Inferior parietal cortex (tissue), 1 donor: ENCODE results near the gene PAPLN.

Experiments used
- DNase-seq: peaks from one replicate; pipeline ENCODE4 v3.0.0-alpha.2; 2016; ENCODE audit errors: extremely low spot score

The PAPLN gene

DNA sequence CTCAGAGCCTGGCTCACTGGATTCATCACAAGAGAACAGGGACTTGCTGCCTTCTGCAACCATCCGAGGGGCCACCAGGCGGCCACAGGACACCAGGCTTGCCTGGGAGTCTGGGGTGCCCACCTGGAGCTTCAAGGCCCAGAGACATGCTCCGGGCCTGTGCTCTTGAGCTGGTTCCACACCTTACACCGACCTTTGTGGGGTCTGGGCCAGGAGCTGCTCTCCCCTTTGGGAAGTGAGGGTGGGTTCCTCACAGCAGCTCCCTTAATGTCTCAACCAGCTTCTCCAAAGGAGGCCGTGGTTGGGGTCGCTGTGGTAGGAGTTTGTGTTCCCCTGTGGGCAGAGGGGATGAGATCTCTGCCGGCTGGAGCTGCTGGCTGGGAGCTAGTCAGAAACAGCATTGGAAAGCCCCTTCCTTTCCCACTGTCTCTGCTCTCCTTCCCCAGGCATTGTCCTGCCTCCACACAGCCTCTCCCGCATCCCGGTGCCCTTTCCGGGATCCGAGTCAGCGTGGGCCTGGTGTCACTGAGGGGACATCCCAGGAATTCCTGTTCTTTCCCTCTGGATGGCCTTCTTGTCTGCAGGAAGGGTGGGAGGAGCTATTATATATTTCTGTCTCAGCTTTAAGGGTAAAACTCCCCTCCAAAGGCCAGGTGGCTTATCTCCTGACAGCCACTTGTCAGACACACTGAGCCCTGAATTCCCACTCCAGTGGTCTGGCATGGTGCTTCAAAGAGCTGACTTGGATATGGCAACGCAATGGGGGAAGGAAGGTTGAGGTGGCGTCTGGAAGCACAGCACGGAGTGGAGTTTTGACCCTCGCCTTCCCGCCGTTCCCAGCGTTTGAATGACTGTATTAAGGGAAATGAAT lies 5.1 kb upstream of the PAPLN start:
- no peak for DNase-seq

- DNase-seq: no peak
These were observed 4.3 kb upstream of the PAPLN start for GRCh38 chr14:73232984-73233383.

- no peak for DNase-seq
These were observed 3.7 kb upstream of the PAPLN start for GRCh38 chr14:73233564-73233963.

GRCh38 chr14:73234029-73234428 lies 3.3 kb upstream of the PAPLN start:
- DNase-seq: no peak

DNA sequence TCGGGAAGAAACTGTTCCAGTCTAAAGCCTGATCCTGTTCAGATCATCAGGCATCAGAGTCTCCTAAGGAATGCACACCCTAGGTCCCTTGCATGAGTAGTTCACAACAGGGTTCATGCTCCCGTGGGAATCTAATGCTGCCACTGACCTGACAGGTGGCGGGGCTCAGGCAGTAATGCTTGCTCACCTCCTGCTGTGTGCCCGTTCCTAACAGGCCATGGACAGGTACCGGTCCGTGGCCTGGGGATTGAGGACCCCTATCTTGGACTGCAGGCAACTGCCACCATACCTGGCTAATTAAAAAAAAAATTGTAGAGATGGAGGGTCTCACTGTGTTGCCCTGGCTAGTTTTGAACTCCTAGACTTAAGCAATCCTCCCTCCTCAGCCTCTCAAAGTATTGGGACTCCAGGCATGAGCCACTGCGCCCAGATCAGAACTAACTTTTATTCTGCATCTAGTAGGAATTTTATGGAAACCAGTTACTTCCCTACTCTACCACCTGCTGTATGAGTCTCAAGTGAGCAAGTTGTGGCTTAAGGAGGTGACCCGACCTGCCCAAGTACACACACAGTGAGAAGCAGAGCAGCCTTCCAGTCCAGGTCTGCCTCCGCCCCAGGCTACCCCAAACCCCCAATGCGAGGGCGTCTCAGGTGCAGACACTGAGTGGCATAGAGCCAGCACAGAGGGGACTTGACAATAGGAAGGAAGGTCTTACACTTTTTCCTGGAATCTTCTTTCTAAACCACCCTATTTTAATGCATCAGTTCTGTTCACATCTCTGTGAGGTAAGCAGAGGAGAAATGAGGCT lies 2.5 kb upstream of the PAPLN start:
- DNase-seq: no peak

GRCh38 chr14:73235531-73236155 lies 1.7 kb upstream of the PAPLN start:
- DNase-seq: no peak

DNA sequence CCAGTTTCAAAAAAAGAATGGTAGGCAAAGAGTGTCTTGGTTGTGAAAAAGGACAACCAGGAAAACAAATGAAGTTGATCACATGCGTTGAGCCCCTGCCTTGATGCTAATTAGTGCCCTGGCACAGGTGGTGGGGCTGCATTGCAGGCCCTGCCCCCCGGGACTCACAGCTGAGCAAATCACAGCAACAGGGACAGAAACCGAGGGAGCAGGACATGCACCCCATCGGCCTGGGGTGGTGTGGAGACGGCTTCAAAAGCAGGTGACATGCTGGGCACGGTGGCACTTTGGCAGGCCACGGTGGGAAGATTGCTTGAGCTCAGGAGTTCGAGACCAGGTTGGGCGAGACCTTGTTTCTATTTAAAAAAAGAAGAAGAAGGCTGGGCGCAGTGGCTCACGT lies 1.1 kb upstream of the PAPLN start:
- DNase-seq: no peak

DNA sequence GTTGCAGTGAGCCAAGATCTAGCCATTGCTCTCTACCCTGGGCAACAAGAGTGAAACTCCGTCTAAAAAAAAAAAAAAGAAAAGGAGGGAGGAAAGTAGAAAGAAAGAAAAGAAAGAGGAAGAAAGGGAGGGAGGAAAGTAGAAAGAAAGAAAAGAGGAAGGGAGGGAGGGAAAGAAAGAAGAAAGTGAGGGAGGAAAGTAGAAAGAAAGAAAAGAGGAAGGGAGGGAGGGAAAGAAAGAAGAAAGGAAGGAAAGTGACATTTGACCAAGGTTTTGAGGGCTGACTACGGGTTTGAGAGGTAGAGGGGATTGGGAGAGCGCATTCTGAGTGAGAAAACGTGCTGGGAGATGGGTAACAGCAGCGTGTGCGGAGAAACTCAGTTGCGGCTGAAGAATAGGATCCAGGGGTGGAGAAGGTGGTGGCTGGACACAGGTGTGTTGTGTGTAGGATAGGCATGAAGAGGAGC lies 521 bp upstream of the PAPLN start:
- DNase-seq: no peak

- no peak for DNase-seq
These were observed 599 bp downstream of the PAPLN start for GRCh38 chr14:73237786-73238423.

DNA sequence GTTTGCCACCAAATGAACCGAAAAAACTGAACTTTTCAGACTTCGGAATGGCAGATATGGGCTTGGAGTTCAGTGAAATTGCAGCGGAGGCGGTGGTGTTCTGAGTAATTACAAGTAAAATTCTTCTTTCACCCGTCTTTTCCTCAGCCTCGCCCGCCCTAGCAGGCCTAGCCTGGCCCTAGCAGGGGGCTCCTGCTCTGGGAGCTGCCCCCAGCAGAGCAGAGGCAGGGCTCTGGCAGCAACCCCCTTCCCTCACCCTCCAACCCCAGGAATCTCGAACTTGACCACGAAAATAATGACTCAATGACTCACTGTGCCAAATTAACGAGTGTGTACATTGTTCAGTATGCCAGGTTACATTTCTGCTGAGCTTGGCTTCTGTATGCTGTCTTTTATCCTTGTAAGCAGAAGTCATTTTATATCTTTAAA lies 1.1 kb downstream of the PAPLN start:
- no peak for DNase-seq

GRCh38 chr14:73238941-73239340 lies 1.6 kb downstream of the PAPLN start:
- no peak for DNase-seq

DNA sequence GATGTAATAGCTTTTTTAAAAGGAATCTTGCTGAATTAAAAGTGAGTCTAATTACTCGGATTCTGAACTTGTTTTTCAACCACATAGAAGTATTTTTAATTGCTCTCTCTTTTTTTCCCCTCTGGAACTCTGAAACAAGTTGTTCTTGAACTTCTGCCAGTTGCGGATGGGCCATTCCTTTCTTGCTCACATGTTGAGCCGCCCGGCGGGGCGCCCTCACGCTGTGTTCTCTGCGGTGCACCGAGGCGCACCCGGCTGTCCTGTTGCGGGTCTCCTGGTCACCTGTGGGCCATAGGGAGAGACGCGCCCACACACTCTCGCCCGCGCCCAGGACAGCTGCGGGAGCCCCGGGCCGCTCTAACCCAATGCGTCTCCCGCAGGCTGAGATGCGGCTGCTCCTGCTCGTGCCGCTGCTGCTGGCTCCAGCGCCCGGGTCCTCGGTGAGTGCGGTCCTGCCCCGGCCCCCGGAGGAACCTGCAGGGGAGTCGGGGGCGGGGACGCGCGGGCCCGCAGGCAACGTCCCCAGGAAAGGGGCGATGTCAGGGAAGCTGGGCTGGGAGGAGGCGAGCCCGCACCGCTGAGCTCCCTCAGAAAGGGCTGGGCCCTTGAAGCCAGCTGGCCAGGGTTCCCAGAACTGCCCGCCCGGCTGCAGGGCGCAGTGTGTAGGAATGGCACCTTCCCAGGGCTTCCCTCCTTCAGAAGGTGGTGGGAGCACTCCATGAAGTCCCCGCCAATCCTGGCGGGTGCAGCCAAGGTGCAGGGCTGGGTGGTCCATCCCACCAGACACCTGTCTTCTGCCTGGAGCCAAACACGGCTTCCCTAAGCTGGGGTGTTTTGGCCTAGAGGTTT lies 2.3 kb downstream of the PAPLN start:
- no peak for DNase-seq

- DNase-seq: no peak
These were observed 3.6 kb downstream of the PAPLN start for GRCh38 chr14:73240816-73241480.

GRCh38 chr14:73241481-73242165 lies 4.3 kb downstream of the PAPLN start:
- no peak for DNase-seq

DNA sequence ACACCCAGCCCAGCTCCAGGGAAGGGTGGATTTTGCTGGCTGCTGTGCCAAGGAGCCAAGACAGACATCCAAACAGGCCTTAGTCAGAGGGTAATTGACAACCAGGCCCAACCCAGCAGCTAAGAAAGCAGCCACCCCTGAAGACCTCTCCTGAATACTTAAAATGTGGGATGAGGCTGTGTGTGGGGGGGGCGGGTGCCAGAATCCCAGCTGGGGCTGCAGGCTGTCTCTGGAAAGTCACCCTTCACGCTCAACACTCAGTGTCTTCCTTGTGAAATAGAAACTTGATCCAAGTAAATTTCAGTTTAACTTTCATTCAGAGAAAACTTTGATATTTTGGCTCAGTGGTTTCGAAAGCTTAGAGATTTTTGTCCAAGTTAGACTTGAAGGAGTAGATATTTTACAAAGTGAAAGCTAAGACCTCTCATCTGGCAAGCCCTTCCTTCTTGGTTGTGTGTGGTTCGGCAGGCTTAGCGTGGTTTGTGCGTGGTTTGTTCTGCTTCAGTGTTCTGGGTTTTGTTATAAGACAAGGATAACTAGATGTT lies 5.1 kb downstream of the PAPLN start:
- DNase-seq: no peak

DNA sequence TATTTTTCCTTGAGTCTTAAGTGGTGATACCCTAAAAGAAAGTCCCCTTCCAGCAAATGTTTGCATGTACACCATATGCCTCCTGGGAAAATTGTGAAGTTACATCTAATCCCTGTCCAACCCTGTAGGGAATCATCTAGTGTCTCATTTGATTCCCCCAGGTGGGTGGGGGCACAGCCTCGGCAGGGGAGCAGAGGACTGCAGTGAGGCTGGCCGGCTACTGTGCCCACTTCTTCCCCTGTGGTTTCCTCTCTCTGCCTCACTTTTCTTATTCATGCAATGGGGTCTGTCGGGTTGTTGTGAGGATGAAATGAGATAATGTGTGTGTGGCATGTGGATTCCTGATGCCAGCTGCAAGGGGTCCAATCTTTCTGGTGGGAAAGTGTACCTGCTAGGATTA lies 6.0 kb downstream of the PAPLN start:
- no peak for DNase-seq

DNA sequence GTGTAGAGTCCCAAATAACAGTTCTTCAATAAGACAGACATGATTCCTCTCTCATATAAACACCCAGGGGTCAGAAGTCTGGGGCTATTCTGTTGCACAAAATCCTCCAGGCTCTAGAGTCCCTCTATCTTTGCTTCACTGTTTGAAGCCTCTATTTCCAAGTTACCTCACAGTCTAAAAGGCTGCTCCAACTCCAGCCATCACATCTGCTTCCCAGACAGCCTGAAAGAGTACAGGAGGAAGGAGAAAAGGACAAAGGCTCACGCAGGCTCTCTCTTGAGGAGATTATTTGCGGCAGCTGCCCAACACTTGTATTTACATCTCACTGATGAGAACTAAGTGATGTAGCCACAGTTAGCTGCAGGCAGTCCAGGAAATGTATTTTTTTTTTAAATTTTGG lies 6.4 kb downstream of the PAPLN start:
- no peak for DNase-seq

- DNase-seq: no peak
These were observed 7.4 kb downstream of the PAPLN start for GRCh38 chr14:73244541-73245290.
